Activated CD8-positive, alpha-beta memory T cell treated with anti-CD3 and anti-CD28 coated beads, Interleukin-2, amount 50 U/mL, for 24 hours (primary cell): ENCODE data around the gene NTRK3.

Experiments
- DNase-seq: peaks from one replicate; pipeline ENCODE4 v3.0.0-alpha.2; 2020; ENCODE audit errors: extremely low read depth

NTRK3 gene

DNA sequence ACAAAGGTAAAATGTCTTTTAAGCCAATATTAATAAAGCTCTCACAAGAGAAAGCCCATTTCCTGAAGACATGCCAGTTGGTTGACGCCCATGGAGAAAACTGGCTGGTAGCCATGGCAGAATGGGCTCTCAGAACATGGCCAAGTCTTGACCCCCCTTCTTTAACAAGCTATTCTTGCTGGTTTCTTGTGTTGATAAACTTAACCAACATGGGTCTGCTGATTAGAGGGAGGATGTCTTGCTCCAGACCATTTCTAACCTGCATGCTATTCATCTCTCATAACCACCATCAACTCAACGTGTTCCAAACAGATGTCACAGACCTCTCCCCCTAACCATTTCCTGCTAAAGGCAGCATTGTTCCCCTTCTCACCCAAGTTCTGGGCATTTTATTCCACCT is 25.7 kb downstream of the NTRK3 start:
- no peak for DNase-seq

DNA sequence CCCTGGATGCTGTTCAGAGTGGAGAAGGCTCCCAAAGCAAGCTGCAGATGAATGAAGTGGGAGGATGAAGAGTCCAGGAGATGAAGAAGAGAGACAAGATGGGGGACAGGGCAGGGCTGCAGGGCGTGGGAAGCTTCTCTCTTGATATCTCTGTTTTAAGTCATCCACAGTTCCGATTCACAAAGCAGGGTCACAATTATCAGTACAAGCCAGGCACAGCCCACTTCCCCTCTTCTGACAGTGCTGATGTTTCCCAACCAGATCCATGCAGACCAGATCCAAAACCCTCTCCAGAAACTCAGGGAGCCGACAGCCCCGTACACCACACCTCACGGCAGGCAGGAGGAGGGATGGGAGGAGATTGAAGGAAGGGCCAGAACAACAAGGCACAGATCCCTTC is 31.1 kb downstream of the NTRK3 start:
- no peak for DNase-seq

DNA sequence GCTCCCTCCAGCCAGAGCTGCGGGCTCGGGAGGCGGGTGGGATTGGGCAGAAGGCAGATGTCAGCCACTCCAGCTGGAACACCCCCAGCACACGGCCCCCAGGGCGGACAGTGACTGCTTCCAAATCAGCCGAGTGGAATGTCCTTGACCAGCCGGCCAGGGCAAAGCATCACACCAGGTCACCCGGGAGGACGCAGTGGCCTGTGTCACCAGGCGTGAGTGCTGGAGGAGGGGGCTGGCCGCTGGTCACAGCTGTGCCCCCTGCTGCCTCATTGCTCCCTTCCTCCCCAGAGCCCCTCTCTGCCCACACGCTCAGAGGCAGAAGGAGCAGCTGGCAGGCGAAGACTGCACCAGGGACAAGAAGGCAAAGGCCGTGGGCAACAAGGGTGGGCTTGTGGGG is 33.5 kb downstream of the NTRK3 start:
- no peak for DNase-seq

DNA sequence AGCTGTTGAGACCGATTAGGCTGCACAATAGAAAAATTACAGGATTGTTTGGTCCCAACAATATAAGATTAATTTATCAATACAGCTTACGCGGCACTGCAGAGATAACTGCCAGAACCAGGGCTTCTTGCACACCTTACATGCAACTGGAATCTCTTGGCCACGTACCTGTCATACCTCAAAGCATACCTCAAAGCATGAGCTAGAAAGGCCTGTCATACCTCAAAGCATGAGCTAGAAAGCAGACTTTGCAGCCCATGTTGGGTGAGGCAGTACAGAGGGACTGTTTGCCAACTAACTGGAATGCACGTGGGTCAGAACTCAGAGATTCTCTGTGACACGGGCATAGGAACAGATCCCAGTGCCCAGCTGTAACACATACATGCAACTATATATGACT is 34.7 kb downstream of the NTRK3 start:
- no peak for DNase-seq

DNA sequence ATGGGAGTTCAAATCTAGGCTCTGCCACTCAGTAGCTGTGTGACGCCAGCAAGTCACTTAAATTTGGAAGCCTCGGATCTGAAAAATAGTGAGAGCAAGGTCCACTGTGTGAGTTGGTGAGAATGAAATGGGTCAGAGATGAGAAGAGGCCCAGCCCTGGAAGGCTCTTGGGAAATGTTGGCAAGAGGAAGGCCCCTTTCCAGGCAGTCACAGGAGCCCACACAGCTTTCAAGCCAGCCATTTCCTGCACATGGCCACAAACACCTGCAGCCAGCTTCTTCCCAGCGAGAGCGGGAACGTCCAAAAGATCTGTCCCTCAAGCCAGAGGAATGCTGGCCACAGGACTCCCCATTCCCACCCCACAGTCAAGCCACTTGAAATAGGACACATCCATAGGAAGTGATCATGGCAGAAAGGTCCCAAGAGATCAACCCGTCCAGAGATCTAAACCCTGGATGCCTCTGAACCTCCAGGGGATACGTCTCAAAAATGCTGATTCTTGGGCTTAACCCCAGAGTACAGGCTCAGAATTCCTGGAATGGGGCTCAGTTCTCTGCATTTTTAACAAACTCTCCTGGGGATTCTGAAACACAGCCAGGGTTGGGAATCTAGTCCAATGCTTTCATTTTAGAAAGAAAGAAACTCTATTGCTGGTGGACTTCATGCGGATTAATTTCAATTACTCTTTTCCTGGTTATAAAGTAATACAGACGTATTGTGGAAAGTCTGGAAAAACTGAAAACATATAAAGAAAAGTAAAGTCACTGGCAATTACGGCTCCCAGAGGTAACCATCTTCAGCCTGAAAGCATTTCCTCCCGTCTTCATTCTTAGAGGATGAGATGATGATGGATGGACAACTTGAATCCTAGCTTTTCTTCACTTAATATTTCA is 35.9 kb downstream of the NTRK3 start:
- DNase-seq, result no peak

DNA sequence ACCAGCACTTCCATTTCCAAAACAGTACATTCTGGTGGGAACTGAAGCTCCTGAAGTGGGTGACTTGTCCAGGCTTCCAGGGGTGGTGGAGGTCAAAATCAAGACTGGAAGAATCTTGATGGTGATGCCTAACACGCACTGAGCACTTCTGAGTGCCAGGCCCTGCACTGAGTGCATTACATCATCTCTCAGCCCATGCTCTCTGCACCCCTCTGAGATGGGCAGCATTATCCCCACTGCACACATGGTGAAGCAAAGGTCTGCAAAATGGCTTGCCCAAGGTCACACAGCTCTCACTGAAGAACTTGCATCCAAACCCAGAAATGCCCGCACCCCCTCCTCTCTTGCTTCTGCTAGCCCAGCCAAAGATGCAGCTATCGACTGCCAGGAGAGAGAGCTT is 36.9 kb downstream of the NTRK3 start:
- no peak for DNase-seq

DNA sequence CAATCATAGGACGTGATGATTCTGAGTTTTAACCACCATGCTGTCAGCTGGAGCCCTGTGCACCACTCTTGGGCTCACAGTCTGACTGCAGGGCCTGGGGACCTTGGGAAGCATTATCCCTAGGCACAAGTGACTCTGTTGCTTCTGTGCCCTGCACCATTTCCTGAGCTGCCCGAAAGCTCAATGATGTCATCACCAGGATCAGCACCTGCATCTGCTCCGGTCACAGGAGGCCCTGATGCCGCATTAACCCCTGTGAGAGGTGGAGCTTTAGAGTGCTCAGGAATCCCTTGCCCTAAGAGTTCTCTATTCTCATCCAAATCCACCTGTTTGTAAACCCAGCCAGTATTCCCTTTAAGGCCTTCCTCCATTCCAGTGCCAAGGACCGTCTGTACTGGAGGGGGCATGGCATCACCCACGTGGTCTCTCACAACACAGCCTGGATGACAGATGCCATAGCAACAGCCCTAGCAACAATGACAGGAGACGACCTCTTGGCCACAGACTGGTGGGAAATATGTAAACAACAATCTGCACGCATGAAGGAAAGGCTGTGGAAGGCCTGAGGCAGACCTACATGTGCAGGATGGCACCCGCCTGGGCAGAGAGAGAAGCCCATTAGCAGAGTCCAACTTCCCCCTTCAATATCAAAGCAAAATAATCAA is 37.9 kb downstream of the NTRK3 start:
- DNase-seq, result no peak

DNA sequence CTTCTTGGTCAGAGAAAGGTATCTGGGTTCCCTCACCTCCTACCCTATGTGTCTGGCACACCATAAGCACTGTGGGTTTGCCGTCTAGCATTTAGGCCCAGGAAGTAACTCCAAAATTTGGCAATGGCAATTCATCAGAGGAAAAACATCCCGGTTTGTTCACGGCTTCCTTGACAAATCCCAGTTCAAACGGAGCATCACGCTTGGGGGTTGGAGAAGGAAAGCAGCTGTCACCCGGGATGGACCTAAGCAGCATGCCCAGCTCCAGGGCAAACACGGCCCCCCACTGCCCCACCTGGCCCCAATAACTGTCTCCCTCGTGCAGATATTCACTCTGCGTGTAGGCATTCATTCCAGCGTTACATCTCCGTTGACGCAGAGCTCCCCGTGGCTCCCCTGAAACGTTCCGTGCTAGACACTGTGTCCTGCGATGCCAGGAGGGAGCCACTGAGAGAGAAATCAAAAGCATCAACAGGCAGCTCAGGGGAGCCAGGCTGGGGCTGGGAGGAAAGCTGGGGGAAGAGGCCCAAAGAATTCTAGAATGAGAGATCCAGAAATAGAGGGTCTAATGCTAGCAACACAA is 41.4 kb downstream of the NTRK3 start:
- no peak for DNase-seq

DNA sequence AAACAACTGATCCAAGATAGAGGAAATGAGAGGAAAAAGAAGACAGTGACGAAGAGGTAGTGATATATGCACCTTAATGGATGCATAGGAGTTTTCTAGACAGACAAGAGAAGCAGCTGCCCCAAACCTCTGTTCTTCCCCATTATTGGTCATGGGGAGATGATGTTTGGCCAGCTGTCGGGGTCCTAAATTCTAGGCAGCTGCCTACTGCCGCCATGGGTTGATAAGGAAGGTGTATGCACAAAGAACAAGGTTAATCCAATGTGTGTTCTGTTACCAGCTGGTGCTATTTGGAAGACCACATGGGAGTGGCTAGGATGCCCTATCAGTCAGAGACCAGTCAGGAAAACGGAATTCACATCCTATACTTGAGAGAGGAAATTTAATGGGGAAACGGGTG is 47.4 kb downstream of the NTRK3 start:
- DNase-seq, result no peak

DNA sequence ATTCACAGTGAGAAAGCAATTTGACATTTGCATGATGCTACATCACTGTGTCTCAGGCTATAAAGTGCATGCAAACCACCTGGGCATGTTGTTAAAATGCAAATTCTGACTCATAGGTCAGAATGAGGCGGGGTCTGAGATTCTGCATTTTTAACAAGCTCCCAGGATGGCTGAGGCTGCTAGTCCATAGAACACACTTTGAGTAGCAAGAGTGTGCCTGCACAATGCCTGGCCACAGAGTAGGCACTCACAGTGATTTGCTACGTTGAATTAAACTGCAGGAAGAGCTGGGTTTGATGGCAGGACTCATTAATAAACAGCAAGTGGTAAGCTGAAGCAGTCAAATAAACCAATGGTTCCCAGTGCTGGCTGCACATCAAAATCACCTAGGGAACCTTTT is 48.1 kb downstream of the NTRK3 start:
- no peak for DNase-seq

DNA sequence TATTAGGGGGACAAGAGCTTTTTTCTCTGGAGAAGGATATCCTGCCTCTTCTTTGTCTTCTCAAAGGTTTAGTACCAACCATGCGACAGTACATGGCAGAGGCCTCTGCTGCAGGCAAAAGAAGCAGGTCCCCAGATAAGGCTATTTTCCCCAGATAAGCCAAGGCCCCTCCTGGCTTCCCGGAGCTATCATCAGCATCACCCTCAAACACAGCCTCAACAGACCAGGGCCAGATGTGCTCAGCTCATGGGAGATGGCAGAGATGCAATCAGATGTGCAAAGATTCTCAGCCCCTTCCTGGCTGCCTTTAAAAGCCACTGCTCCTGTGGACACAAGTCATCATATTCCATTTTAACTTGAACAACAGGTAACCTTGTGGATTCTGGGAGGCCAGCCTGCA is 49.0 kb downstream of the NTRK3 start:
- no peak for DNase-seq

DNA sequence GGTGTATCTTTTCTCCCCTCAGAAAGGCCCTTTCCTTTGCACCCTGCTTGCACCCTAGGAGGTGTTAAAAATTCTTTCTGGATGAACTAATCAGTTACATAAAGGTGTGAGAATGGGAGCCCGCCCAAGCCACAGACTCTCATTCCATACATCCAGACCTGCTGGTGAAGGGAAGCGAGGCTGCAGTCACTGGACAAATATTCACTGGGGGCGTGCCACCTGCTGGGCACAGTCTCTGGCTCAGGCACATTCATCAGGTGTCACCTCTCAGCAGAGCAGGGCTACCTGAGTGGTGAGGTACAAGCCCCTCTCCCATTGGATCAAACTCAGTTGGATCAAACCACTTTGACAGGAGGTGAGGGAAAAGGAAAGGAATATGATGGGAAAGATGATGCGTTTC is 52.0 kb downstream of the NTRK3 start:
- no peak for DNase-seq

DNA sequence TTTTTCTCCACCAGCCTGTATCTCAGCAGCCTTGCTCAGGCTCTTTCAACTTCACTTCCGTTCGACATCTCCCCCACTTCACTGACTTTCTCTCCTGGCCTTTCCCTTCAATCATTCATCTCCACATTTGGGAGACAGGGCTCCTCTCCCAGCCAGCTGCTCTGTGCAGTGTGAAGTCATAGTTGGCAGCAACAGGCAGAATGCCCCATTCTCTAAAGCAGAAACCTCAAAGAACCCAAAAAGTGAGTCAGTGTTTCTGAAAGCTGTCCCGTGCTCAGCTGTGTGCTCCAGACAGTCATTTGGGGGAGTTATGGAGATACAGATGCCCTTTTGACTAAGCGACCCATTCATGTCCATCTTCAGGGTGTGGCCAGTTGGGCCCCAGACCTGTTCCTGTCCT is 54.3 kb downstream of the NTRK3 start:
- no peak for DNase-seq

DNA sequence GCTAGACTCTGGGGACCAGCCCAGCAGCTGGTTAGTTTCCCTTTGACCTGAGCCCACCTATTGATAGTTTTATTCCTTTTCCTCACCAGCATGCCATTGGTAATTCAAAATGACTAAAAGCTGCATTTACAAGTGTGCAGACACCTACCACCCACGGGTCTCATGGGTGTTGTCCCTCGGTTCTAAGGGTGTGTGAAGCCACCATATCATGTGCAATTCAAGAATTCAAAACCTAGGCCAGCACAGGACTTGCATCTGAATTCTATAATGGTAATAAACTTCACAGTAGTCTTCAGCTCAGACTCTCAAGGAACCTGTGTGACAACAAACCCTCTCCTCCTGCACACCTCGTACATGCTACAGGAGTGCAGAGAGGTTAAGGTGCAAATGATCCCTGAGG is 55.3 kb downstream of the NTRK3 start:
- no peak for DNase-seq

DNA sequence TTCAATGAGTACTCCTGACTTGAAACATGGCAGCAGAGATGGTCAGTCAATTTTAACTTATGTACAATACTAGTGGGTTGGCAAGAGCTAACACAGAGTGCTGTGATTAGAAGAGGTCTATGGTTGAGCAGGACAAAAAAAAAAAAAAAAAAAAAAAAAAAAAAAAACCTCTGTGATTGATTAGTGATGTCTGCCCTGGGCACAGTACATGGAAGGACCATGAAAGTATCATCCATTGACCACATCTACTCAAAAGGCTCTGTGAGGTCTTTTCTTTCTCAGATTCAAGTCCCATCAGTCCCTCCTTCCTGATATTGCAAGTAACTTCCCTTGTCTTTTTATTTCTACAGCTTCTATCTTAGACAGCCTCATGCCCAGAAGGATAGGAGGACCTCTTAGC is 59.6 kb downstream of the NTRK3 start:
- no peak for DNase-seq

DNA sequence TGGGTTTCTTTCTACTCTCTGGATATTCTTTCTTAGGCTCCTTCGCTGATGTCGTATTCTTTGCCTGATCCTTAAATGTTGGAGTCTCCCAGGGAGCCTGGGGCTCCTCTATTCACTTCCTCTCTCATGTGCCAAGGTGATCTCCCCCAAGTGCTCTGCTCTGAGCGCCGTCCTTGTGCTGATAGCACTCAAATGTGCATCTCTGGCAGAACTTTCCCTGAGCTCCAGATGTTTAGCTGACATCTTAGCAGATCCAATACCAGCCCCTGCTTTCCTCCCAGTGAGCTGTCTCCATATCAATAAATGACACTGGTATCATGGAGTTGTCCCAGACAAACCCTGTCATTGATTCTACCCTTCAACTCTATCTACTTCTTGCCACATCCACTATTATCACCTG is 62.4 kb downstream of the NTRK3 start:
- no peak for DNase-seq

DNA sequence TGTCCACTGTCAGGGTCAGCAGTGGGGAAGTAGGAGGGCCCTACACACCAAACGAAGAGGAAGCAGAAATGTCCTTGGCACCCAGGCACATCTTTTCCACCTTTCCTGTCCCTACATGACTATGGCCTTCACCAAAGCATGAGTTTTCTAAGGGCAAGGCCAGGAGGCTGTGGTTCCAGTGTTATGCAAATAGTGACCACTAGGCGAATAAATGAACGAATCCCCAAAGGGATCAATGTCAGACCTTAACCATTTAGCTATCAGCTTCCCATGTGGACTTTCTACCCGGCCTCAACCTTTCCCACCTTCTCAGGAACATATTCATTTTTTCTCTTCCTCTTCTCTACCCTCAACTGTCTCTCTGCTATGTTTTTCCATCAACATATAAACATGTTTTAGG is 63.1 kb downstream of the NTRK3 start:
- DNase-seq, result no peak

DNA sequence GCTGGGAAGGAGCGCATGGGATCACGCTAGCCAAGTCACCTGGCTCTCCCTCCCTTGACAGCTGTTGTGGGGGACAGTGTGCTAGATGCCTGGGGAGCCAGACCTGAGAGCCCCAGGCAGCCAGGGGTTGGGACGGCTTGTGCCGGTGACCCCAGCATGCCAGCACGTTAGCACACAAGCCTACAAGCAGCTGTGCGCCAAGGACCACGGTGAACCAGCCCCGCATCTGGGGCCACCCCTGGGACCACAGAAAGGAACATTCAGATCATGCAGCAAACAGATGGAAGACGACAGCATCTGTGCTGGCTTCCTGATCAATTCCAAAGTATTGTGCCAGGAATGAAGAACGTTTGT is 64.8 kb downstream of the NTRK3 start:
- DNase-seq, result no peak

DNA sequence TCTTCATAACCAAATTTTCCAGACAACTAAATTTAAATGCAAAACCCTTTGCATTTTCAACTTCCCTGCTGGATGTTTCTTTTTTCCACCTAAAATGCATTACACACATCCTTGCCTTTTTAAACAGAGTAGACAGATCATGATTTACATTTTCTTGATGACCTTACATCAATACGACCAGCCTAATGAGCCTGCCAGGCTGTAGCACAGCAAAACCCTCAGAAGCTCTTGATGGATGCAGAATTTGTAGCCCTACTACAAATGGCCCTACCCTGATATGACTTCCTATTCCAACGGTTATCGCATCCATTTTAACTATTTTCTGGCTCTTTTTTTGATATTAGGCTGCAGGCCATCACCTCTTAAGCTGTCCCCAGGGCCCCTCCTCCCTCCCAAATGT is 66.3 kb downstream of the NTRK3 start:
- DNase-seq, result no peak

DNA sequence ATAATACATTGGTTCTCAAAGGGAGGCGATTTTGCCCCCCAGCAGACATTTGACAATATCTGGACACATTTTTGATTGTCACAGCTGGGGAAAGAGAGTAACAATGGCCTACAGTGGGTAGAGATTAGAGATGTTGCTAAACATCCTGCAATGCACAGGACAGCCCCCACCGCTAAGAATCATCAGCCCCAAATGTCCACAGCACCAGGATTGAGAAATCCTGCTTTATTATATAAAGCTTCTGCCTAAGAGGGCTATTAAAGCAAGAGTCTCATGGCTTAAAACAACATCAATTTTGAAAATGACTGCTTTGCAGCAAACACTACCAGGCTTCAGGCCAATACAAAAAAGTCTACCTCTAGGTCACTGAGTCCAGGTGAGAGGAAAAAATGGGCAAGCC is 68.2 kb downstream of the NTRK3 start:
- no peak for DNase-seq

DNA sequence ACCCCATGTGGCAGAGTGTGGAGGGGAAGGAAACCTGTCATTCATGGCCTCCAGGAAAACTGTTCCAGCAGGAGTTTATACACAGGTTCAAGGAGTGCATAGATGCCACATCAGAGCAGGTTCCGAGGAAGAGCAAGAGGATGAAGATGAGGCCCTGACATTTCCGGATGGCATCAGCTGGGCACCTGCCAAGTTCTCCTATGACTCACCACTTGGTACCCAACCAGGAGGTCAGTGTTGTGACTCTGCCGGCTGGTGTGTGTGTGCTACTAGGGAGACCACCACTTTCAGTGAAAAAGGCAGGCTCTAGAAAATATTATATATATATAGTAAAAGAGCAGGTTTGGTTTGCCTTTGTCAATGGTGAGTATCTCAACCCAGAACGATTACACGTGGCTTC is 69.3 kb downstream of the NTRK3 start:
- no peak for DNase-seq

DNA sequence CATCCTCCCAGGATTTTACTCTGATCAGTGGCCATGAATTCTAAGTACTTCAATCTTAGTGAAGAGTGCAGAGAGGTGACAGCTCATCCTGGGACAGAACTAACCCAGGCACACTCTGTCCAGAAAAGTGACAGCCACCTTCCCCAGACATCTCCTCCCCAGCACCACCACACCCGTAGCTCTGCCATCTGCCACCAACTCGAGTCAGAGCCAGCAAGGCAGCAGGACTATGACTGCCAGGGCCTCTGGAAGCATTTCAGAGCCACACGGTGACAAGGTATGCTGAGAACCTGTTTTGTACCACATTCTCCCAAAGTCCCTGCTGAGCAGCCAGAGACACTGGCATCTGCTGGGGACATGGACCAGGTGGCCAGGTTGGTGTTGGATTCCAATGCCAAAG is 71.0 kb downstream of the NTRK3 start:
- no peak for DNase-seq

DNA sequence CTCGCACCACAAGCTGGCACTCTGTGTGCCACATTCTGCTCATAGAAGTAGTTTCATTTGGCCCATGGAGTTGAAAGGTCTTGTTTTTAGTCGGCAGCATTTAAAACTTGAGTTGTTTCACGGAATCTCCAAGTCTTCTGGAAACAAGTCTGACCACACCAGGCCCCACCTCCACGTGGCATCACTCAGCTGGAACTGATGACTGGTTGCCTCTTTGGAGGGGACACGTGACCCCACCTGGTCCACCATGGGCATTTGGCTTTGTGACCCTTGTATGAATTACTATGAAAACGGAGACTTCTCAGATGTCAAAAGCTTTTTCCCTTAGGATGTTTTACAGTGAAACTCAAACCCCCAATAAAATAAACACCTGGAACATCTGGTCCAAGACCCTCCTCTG is 74.9 kb downstream of the NTRK3 start:
- DNase-seq, result no peak
